ENCODE measurements around the gene XPC.

The XPC gene

DNA sequence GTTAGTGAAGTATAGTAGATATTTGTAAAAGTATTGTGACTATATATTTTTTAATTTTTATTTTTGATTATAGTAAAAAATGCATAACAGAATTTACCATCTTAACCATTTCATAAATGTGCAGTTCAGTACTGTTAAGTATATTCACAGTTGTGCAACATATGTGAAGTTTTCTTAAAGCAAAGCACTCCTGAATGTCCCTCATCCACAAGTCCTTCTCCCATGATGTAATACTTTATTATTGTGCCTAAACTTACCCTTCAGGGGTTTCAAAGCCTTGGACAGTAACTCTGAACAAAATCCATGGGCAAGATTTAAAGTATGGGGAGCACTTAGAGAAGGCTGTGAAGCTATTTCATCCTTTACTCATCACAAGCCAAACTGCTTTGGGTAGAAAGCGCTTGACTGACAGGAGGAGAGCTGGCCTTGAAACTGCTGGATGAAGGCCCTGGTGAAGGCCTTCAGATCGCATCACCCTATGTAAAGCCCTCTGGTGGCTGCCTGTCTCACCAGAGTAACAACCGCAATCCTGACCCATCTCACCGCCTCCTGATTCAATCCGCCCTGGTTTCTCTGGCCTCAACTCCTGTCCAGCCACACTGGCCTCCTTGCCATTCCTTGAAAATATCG lies 28.3 kb upstream of the XPC start:
- DNase-seq: no peak

DNA sequence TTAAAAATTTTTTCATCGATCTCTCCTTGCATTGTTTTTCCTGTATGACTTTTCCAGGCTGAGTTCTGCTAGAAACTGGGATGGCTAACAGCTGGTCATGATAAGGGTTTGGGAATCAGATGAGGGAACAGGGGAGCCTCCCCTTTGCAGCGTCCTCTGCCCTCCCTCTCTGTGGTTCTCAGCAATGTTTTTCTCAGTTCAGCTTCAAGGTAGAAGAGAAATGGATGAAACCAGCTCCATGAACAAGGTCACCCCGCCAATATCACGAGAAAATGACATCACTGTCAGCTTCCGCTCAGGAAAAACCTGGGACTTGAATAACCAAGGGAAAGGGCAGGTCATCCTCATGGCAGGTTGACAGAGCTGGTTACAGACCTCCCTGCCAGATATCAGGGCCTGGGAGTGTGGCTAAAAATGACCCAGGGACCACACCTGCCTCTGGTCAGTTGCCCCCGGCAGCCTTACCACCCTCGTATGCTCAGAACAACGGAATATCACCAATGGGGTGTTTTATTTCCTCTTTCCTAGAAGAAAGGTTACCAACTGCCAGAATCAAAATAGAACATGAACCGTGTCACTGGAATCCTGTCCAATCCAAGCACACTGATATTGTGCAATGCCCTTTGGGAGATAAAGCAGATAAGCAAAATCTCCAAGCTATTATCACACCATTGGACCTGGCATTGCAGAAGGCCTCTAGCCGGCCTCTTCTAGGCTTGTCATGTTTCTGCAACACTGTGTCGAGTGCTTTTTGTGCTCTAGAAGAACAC lies 26.3 kb upstream of the XPC start:
- DNase-seq: no peak

DNA sequence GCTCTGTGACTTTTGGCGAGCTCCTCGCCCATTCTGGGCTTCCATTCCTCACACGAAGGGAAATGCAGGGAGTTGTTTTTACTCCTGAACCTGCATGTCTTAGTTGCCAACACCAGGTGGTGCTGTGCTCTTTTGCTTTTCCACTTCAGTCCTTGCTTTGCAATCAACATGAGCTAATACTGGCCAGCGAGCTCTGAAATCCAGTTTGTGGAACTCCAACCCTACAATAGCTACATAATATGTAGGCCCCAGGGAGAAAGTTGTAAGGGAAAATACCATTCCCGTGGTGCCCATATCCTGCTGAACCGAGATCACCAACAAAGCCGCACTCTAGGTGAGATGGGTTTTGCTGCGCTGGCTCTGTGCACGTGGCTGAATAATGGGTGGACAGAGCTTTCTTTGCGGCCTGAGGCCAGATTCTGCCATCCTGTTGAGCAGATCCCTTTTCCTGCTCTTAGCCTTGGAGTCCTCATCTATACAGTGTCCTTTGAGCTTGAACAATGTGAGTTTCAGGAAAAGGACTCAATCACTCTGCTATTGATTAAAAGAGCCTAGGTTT lies 25.2 kb upstream of the XPC start:
- DNase-seq: peak; percentile 45

DNA sequence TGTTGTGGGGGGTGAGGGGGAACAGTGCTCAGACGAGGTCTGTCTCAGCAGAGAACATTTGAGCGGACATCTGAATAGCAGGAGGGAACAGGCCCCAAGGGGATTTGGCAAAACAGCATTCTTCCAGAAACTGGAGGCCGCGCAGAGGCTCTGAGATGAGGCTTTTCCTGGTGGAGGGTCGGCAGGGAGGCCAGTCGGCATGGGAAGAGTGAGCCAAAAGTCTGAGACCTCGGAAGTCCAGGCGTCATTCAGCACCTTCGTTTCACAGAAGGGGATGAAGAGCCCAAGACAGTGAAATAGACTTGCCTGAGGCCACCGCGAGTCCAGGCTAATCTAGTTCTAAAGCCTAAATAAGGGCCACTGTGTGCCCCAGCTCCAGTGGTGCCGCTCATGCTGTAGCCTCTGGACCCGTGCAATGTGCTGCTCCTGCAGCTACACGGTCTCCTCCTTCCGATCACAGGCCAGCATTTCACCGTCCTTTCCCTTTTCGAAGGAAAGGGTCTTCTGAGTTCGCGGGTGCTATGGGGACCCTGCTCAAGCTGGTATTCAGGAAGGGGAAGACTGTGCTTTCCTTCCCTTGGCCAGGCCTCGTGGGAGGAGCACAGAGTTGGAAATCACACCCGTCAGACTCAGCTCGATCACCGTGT lies 24.6 kb upstream of the XPC start:
- DNase-seq: no peak

DNA sequence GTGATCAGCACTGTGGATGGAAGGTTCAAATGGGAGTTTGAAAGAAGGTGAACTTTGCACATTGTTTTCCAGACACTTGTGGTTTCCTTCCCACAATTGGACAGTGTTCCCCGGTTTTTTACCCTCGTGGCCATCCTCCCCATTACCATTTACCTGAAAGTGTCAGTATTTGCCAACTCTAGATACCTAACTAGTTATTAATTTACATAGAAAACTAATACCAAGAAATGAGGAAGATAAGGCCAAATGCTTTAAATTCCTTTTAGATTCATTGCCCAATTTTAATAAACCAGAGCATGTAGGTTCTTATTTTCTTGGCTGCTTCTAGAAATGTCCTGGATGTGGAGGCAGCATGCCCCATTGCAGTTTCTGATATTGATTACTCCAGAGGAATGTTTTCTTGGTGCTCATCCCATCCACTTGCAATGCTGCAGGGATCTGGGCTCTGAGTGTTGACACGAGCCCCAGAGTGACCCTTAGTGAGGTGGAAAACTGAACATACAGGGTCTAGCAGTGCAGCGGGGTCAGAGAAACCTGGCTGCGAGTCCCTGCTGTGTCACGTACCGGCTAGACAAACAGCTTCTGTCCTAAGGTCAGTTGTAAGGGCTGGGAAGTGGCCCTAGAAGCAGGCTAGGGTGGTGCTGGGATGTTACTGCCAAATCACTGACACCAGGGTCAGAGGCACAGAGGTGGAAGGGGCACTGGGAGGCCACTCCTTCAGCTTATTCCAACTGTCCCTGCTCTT lies 23.7 kb upstream of the XPC start:
- DNase-seq: no peak

DNA sequence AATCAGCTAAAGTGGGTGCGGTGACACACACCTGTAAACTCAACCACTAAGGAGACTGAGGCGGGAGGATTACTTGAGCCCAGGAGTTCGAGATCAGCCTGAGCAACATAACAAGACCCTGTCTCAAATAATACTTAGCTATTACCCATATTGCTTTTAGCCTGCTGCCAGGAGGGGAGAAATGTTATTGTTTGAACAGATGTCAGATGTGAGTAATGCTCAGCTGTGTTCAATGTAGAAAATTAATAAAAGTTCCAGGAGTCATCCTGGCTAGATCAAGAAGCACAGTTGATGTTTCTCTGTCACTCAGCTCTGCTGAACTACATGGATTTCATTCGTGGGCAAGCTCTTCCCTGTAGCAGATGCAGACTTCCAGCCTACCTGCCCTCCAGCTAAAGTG lies 22.4 kb upstream of the XPC start:
- no peak for DNase-seq

DNA sequence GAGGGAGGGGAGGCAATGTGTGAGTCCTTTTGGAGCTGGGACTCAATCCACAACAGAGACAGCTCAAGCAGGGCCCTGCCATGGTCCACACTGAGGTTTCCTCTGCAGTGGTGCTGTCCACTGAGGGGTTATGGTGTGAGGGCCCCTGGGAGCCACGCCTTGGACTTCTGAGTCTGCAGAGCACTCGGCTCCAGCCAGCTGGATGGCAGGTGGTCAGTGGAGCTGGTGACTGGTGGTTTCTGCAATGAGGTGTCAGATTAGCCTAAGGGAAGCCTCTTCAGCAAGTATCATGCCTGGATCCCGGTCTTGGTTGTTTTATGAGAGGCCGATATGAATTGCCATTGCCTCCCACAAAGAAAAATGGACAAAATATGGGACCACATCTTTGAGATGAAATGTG lies 21.9 kb upstream of the XPC start:
- no peak for DNase-seq

DNA sequence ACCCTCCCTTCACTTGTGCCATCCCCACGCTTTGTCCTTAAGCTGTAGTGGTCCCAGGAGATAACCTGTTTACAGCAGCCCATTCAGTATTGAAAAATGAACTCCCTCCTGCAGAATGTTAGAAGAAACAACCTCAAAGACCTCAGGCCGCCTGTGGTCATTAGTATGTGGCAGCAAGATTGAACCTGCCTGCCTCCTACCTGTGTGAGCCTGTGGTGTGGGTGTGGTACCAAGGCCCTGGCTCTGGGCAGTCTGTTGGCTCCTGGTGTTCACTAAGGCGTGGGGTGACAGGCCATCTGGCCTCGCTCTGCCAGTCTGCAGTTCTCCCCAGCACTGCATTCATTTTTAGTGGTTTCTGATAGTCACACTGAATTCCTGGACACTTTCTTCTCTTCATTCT lies 21.2 kb upstream of the XPC start:
- DNase-seq: no peak

DNA sequence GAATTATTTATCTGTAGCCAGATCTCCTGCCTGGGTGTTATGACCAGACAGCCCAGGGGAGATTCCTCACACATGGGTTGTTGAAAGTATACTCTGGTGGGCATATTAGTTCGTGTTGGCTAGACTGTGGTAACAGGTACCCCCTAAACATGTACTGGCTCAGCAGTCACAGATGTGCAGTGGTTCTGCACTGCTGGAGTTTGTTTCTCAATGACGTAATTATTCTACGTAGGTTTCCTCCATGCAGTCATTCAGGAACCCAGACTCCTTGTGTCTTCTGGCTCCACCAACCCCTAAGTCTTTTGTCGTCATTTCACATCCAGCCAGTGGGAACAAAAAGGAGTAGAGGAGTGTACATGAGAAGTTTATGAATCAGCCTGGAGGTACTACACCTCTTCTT lies 16.5 kb upstream of the XPC start:
- no peak for DNase-seq

DNA sequence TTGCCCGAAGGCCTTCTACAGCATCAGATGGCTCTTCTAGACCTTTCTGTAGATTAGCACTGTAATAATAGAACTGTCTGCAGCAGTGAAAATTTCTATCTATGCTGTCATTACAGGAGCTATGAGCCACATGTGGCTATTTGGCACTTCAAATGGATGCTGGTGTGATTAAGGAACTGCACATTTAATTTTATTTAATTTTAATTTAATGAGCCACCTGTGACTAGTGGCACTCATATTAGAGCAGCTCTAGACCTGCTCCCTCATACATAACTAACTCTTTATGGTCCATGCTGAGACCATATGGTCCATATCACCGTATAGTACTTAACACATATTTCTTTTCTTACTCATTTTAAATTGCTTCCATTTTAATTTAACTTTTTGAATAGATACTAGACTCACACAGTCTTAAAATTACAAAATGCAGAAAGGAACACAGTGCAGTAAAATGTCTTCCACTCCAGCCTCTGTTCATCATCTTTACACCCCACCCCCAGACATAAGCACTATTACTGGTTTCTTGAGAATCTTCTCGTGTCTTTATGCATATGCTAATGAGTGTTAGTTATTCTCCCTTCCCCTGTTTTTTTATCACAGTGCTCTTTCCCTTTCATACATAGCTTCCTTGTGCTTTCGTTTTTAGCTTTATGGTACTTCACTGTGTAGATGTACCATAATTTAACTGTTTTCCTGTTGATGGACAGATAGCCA lies 9.8 kb upstream of the XPC start:
- DNase-seq: no peak

DNA sequence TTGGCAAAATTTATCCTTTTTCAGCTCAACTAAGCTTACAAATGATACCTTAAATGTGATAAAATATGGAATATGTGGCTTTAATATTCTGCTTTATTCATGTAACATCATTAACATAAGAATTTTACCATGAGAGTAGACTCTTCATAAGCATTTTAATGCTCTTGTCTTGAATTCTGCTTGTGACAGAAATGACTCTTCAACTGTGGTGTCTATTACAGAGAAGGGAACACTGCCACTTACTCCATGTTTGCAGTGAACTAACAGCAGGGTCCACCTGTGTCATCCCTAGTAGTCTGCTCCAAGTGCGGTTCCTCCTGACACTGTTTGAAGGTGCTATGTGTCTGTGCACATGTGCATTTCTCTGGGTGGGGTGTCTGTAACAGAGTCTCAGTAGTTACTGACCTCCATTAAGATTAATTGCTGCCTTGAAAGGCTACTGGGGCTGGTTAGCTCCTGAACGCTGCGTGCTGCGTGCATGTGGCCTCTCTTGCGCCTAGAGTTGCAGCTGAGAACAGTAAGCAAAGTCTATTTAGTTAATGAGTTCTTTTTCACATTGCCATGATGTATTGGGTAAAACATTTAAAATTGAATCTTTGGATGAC lies 8.6 kb upstream of the XPC start:
- no peak for DNase-seq

DNA sequence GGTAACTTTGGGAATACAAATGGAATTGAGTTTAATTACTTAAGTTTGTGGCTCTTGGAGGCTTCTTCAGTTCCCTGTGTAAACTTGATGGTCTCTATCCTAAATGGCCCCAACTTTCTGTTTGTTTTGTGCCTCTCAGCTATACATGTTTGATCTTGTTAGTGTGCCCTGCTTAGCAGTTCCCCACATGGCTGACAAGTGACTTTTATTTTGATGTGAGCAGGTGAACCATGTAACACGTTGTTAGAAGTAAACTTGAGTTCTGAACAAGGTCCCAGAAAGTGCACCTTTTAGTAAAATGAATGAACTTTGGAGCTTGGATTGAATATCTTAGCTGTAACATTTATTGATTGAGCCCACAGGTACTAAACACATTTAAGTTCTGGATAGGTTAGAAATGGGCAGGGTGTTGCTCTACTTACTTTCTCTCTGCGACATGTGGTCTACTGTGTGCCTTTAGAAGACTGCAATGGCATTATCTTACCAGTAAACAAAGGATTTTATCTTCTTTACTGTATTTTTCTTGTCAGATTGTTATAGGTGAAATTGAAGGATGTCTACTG lies 4.7 kb upstream of the XPC start:
- no peak for DNase-seq

DNA sequence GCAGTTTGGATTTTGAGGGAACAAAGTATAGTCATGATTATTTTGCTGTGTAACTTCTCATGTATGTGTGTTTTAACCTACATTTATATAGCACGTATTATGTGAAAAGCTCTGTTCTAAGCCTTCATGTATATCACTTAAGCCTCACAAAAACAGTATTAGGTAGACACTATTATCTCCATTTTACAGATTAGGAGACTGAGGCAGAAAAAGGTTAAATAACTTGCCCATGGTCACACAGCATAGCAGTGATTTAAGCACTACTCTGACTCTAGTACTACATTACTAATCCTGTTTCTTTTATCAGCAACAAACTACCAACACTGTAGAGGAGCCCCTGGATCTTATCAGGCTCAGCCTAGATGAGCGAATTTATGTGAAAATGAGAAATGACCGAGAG lies 2.9 kb upstream of the XPC start:
- no peak for DNase-seq

DNA sequence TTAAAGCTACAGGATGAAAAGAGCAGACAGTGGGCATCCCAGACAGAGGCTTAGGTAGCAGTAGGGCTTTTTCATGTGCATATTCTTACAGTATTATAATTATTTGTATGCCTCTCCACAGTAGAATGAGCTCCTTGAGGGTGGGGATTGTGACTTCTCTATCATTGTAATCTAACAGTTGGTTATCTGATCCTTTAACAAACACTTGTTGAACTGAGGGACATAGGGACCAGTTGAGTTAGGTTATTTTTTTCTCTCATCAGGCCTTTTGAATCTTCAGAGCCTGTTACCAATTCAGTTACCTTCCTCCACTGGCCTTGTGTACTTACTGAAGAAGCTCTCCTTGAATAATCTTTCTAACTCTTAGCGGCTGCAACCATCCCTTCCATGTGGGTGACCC lies 1.4 kb upstream of the XPC start:
- no peak for DNase-seq

DNA sequence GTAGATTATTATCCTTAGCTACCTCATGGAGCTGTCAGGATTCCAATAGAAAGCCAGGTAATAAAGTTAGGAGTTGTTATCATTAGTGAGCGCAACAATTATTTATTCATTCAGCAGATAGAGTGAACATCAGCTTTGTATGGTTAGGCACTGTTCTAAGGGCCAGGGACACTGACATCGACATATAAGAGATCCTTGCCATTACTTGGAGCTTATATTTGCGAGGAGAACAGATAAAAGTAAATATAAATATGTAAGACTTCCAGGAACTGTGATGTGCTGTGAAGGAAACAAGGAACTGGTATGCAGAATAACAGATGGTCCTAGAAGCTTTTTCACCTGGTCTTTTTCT lies 689 bp upstream of the XPC start:
- no peak for DNase-seq

DNA sequence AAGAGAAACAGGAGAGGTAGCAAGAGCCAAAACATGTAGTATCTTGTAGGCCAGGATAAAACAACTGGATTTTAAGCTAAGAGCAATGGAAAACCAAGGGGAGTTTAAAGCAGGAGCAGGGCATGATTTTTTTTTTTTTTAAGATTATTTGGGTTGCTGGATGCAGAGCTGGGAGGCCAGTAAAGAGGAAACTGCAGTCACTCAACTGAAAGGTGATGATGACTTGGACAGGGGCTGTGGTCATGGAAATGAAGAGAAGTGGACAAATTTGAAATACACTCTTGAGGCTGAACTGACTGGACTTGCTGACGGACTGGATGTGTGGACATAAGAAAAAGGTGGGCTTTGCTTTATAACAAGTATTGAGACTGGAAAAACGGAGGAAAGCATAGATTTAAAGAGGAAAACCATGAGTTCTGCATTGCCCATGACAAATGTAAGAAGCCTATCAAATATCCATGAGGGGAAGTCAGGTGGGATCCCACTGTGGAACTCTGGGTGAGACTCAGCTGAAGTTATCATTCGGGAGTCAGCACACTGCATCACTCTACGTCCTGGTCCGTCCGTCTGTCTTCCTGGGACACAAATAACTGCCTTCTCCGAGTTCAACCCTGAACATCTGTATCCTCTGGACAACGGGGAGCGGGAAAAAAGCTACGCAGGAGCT lies 688 bp downstream of the XPC start:
- DNase-seq: no peak

DNA sequence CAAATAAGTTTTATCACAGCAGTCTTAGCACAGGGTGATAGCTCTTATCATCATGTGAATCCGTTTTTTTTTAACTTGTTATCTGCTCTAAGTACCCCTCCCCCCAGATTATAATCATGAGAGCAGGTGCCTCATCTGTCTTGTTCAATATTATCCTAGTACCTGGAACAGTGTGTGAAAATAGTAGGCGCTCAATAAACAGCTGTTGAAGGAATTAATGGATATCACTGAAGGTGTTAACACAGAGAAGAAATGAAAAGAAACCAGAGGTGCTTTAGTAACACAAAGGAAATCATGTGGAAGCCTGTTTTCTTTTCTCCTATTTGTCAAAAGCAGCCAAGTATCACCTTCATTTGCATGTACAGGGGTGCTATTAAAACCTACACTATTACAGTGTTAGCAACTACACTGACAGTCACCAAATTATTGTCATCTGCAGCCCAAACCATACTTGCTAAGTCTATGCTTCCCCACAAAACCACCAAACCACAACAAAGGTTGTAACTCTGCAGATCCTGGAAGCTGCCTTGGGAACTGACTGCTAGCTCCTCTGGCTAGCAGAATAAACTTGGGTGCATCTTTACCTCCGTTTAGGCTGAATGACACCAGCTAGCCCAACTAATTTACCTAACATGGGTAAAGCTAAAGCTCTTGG lies 2.9 kb downstream of the XPC start:
- peak; percentile 48 for DNase-seq

DNA sequence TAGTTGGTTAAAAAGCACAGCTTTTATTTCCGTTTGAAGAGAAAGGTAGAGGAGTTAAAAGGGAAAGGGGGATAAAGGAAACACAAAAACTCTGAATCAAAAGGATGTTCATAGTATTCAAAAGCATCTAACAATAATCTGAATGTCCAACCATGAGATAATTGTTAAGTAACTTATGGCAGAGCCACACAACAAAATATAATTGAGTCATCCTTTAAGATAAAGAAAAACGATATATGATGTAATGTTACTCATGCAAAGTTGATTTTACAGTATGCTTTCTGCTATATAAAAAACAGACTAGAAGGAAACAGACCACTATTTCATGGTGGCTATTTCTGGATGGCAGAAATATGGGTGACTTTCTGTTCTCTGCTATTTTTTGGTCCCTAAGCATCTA lies 3.9 kb downstream of the XPC start:
- DNase-seq: no peak

DNA sequence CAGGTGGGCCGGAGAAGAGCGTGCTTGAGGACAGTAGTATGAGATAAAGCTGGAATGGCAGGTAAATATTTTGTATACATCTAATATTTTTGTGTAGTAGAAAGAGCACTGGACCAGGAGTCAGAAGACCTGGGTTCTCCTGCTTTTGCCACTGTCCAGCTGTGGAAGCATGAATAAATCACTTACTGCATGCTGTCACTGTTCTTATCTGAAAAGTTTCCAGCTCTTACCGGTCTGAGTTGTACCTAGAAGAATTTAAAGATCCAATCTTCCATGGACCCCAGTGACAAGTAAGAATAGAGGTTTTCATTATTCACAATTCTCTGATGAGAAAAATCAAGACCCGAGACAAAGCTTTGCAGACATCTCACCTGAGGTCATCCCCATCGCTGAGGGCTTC lies 5.9 kb downstream of the XPC start:
- DNase-seq: no peak

DNA sequence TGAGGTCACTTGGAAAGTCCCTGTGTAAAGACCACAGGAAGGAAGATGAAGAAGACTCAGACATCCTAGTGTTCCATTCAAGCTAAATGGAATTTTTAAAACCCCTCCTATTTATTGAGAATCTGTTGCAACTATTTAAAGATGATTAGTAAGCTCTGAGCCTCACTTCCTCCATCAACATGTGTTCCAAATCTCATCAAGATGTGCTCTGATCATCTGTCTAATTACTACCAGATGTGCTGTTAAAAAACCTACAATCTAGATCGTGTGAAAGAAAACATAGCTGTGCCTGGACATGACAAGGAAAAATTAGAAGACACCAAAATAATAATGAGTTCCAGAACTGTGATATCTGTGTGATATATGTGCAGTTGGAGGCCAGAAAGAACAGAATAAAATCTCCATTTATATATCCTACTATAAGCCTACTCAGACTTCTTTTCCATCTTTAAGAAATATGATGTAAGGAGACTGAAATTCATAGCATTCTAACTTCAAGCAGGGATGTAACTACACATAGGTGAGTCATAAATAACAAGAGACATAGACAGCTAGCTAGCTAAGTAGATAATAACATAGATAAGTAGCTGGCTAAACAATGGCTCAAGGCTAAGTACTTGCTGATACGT lies 7.8 kb downstream of the XPC start:
- no peak for DNase-seq

Data from stimulated activated CD4-positive, alpha-beta T cell treated with anti-CD3 and anti-CD28 coated beads, Interleukin-15, amount 100 ng/mL, for 24 hours (primary cell).